GM12878 (cell line): ENCODE data around the gene LYSMD2. TPM values are rescaled to one million over a fixed set of nuclear protein-coding genes. Genes with fewer than 3 reads are reported as not detected.

Experiments
- ASH2L ChIP-seq: fragments of 300-600, 200-600 bp; sonication (generic); IDR thresholded peaks from 2 replicates; pipeline ENCODE4 v1.6.1; 2017; ENCODE audit warnings: low read depth, mild to moderate bottlenecking, borderline replicate concordance
- BRCA1 ChIP-seq: IDR thresholded peaks from 2 replicates; pipeline ENCODE4 v1.6.1; 2011; ENCODE audit warnings: low read depth, low read length, improper control_type of control experiment
- CBX5 ChIP-seq: sonication (generic); IDR thresholded peaks from 2 replicates; pipeline ENCODE4 v1.6.1; 2016; ENCODE audit warnings: low read depth, moderate library complexity, mild to moderate bottlenecking, inconsistent platforms
- CREM ChIP-seq: IDR thresholded peaks from 2 replicates; pipeline ENCODE4 v1.6.1; 2014; ENCODE audit warnings: antibody characterized with exemption, low read depth
- ETV6 ChIP-seq, 2 experiments: fragments of 450-650 bp in 1 of 2; IDR thresholded peaks in 1 of 2; conservative IDR thresholded peaks in 1 of 2; 2 replicates each; pipeline ENCODE4 v1.6.1; 2014; ENCODE audit warnings: antibody characterized with exemption in 1 of 2, borderline replicate concordance in 1 of 2, low read depth in 1 of 2, mild to moderate bottlenecking in 1 of 2, moderate library complexity in 1 of 2
- EZH2 ChIP-seq: IDR thresholded peaks from 2 replicates; pipeline ENCODE4 v1.6.1; 2012; ENCODE audit warnings: low read depth, mild to moderate bottlenecking, control low read depth, inconsistent platforms, low read length, borderline replicate concordance; ENCODE audit not compliant: control insufficient read depth
- MEF2A ChIP-seq: IDR thresholded peaks from 2 replicates; pipeline ENCODE4 v1.6.1; 2011; ENCODE audit warnings: low read depth, mild to moderate bottlenecking, low read length, moderate library complexity; ENCODE audit not compliant: insufficient read depth
- MTA2 ChIP-seq: fragments of 450-650 bp; IDR thresholded peaks from 2 replicates; pipeline ENCODE4 v1.6.1; 2016; ENCODE audit warnings: low read depth, mild to moderate bottlenecking, moderate library complexity
- MYC ChIP-seq: IDR thresholded peaks from 2 replicates; pipeline ENCODE4 v1.6.1; 2011; ENCODE audit warnings: mild to moderate bottlenecking, low read length, moderate library complexity, inconsistent platforms; ENCODE audit not compliant: insufficient read depth, insufficient replicate concordance, insufficient read length, severe bottlenecking
- REST ChIP-seq: IDR thresholded peaks from 2 replicates; pipeline ENCODE4 v1.6.1; 2012; ENCODE audit warnings: mild to moderate bottlenecking, low read depth, low read length
- SKIL ChIP-seq: fragments of 450-650 bp; IDR thresholded peaks from 2 replicates; pipeline ENCODE4 v1.6.1; 2017; ENCODE audit warnings: mild to moderate bottlenecking, low read depth, inconsistent platforms; ENCODE audit not compliant: poor library complexity, severe bottlenecking
- SRF ChIP-seq, 2 experiments: IDR thresholded peaks; 2 replicates each; pipeline ENCODE4 v1.6.1; 2011; ENCODE audit warnings: low read depth in 2 of 2, low read length in 2 of 2, mild to moderate bottlenecking in 1 of 2, moderate library complexity in 1 of 2
- polyA plus RNA-seq, 11 experiments: library from polyadenylated mRNA; depleted of rRNA in 4 of 11; unstranded in 6 of 11; stranded (reverse) in 5 of 11; fragments of >200 nt; fragmentation: Nextera tagmentation in 4 of 11; fragmentation: Illumina TruSeq in 1 of 11; extraction: Ambion mirVana in 4 of 11; extraction: Trizol in 1 of 11; gene quantifications; 1 replicate in 1 of 11; 2 replicates in 10 of 11; pipeline versions ENCODE4 v1.2.1 to v1.2.3, GENCODE V29; 2011 to 2016; ENCODE audit warnings: inconsistent platforms in 2 of 11, missing spikeins in 2 of 11, low read depth in 1 of 11
- total RNA-seq, 4 experiments: library from RNA; depleted of rRNA in 3 of 4; stranded (reverse); fragments of >200 nt in 3 of 4; fragmentation: Illumina TruSeq in 1 of 4; extraction: Trizol in 1 of 4; gene quantifications; 2 replicates each; pipeline versions ENCODE4 v1.2.1 to v1.2.3, GENCODE V29; 2013 to 2021
- TF ChIP-seq, protein P1 (sequence below): fragments of 150-350 bp; IDR thresholded peaks from 2 replicates; pipeline ENCODE4 v1.6.1; 2016; ENCODE audit warnings: low read depth, low read length

Gene LYSMD2
- total and polyA plus RNA-seq, 10 of the 15 experiments (the other 5 are each of a cell fraction or from before 2014, with no cell fraction given): 30.5 to 61.3 (median 45.4) TPM

DNA sequence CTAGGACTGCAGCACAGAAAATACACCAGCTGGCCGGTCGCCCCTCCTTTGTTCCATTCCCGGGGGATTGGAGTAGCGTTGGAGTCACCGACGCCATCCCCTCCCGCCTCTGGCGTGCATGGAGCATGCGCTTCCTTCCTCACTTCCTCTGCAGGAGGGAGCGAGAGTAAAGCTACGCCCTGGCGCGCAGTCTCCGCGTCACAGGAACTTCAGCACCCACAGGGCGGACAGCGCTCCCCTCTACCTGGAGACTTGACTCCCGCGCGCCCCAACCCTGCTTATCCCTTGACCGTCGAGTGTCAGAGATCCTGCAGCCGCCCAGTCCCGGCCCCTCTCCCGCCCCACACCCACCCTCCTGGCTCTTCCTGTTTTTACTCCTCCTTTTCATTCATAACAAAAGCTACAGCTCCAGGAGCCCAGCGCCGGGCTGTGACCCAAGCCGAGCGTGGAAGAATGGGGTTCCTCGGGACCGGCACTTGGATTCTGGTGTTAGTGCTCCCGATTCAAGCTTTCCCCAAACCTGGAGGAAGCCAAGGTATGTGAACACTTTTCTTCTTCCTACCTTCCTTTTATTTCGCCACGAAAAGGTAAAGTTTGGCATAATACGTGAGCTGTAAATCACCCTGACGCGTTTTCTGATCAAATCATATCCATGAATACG is 56.0 kb downstream of the LYSMD2 start, which contains the start of gene SCG3 (continued):
- TF ChIP-seq, protein P1, sequence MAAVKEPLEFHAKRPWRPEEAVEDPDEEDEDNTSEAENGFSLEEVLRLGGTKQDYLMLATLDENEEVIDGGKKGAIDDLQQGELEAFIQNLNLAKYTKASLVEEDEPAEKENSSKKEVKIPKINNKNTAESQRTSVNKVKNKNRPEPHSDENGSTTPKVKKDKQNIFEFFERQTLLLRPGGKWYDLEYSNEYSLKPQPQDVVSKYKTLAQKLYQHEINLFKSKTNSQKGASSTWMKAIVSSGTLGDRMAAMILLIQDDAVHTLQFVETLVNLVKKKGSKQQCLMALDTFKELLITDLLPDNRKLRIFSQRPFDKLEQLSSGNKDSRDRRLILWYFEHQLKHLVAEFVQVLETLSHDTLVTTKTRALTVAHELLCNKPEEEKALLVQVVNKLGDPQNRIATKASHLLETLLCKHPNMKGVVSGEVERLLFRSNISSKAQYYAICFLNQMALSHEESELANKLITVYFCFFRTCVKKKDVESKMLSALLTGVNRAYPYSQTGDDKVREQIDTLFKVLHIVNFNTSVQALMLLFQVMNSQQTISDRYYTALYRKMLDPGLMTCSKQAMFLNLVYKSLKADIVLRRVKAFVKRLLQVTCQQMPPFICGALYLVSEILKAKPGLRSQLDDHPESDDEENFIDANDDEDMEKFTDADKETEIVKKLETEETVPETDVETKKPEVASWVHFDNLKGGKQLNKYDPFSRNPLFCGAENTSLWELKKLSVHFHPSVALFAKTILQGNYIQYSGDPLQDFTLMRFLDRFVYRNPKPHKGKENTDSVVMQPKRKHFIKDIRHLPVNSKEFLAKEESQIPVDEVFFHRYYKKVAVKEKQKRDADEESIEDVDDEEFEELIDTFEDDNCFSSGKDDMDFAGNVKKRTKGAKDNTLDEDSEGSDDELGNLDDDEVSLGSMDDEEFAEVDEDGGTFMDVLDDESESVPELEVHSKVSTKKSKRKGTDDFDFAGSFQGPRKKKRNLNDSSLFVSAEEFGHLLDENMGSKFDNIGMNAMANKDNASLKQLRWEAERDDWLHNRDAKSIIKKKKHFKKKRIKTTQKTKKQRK: no peak
- TF ChIP-seq REST (peak; percentile 97), MYC (no peak), CREM (peak; percentile 80), BRCA1 (no peak), EZH2 (no peak), CBX5 (no peak), MTA2 (no peak), ETV6 (conservative IDR thresholded peaks at IDR 0.05 in 1 of 2, IDR thresholded peaks at IDR 0.05 in 1 of 2; ENCODE audit: borderline replicate concordance in 1 of 2, low read depth in 1 of 2) (no peak), MEF2A (no peak), SRF (IDR thresholded peaks at IDR 0.05; ENCODE audit: low read depth in 2 of 2, low read length in 2 of 2) (no peak), ASH2L (no peak), SKIL (no peak)
